Measurements from ENCODE around the gene HHATL. TPM values are rescaled to one million over a fixed set of nuclear protein-coding genes. Genes with fewer than 3 reads are reported as not detected.

The HHATL gene
- total RNA-seq, 3 donors from 2014 or later = 0.70 TPM; not detected in 2

GRCh38 chr3:42701371-42702065 is 1.1 kb downstream of the HHATL start:
- Histone ChIP-seq H3K4me3 (no peak overlapping the region), H3K9me3 (no peaks in the 10 kb centered on the region), H3K4me1 (ENCODE audit: low read depth) (no peaks in the 10 kb centered on the region), H3K36me3 (ENCODE audit: low read depth) (no peaks in the 10 kb centered on the region)
- no peak for TF ChIP-seq CTCF (IDR thresholded peaks at IDR 0.05)
- intact Hi-C loops (cut with DNase I, micrococcal nuclease) = no loop called here
- peak in 2 of 3 donors; percentile 59 to 64 for DNase-seq
- ATAC-seq = peak; percentile 65

GRCh38 chr3:42700366-42701288 is 2.0 kb downstream of the HHATL start:
- no peak overlapping the region for H3K4me3 ChIP-seq
- no peak for ATAC-seq
- H3K4me1 ChIP-seq (ENCODE audit: low read depth) = no peaks in the 10 kb centered on the region
- no peak for DNase-seq
- intact Hi-C loops (cut with DNase I, micrococcal nuclease) = no loop called here
- H3K36me3 ChIP-seq (ENCODE audit: low read depth) = no peaks in the 10 kb centered on the region
- no peak for TF ChIP-seq CTCF (IDR thresholded peaks at IDR 0.05)
- H3K9me3 ChIP-seq = no peaks in the 10 kb centered on the region

GRCh38 chr3:42699511-42699971 is 3.1 kb downstream of the HHATL start:
- TF ChIP-seq CTCF (IDR thresholded peaks at IDR 0.05) = no peak
- Histone ChIP-seq H3K36me3 (ENCODE audit: low read depth) (no peaks in the 10 kb centered on the region), H3K9me3 (no peaks in the 10 kb centered on the region), H3K4me1 (ENCODE audit: low read depth) (no peaks in the 10 kb centered on the region), H3K4me3 (no peak overlapping the region)
- ATAC-seq (no peak), DNase-seq (no peak)
- intact Hi-C loops (cut with DNase I, micrococcal nuclease) = no loop called here

GRCh38 chr3:42698911-42699230 is 3.7 kb downstream of the HHATL start:
- intact Hi-C loops (cut with DNase I, micrococcal nuclease) = no loop called here
- no peaks in the 10 kb centered on the region for H3K36me3 ChIP-seq (ENCODE audit: low read depth)
- ATAC-seq (no peak), DNase-seq (no peak)
- H3K4me1 ChIP-seq (ENCODE audit: low read depth) = no peaks in the 10 kb centered on the region
- no peak overlapping the region for H3K4me3 ChIP-seq
- TF ChIP-seq CTCF (IDR thresholded peaks at IDR 0.05) = no peak
- H3K9me3 ChIP-seq = no peaks in the 10 kb centered on the region

- no peak for TF ChIP-seq CTCF (IDR thresholded peaks at IDR 0.05)
- Histone ChIP-seq H3K4me1 (ENCODE audit: low read depth) (no peaks in the 10 kb centered on the region), H3K4me3 (no peak overlapping the region), H3K9me3 (no peaks in the 10 kb centered on the region), H3K36me3 (ENCODE audit: low read depth) (no peaks in the 10 kb centered on the region)
- ATAC-seq (no peak), DNase-seq (no peak)
- intact Hi-C loops (cut with DNase I, micrococcal nuclease) = no loop called here
These were observed 4.2 kb downstream of the HHATL start for GRCh38 chr3:42698216-42698910.

All from mucosa of descending colon (tissue), 3 donors.